HG03565 (cell line): ENCODE data around the gene NUMBL.

Source experiments
- ATAC-seq: cut with Tn5 transposase; IDR thresholded peaks from one replicate; pipeline ENCODE4 v1.9.1; 2021; ENCODE audit warnings: mild to moderate bottlenecking, moderate library complexity; ENCODE audit not compliant: unreplicated experiment

The NUMBL gene

GRCh38 chr19:40716482-40717324 is 26.3 kb upstream of the NUMBL start, which contains the start of the genes COQ8B and ITPKC:
Gene COQ8B (minus strand): TSS chr19:40716886. CDS start chr19:40714632, 2,254 bp downstream.
Gene ITPKC (plus strand): TSS chr19:40717112. CDS start chr19:40717136, 24 bp downstream.
- ATAC-seq: peak; percentile 67

- no peak for ATAC-seq
These were observed 25.6 kb upstream of the NUMBL start for GRCh38 chr19:40716031-40716481.

GRCh38 chr19:40714441-40715299 is 24.2 kb upstream of the NUMBL start:
- peak; percentile 48 for ATAC-seq

- no peak for ATAC-seq
These were observed 23.5 kb upstream of the NUMBL start for GRCh38 chr19:40713939-40714338.

GRCh38 chr19:40709817-40710216 is 19.4 kb upstream of the NUMBL start:
- no peak for ATAC-seq

GRCh38 chr19:40707615-40708014 is 17.2 kb upstream of the NUMBL start:
- ATAC-seq: no peak

GRCh38 chr19:40705950-40706619 is 15.6 kb upstream of the NUMBL start:
- ATAC-seq: no peak

- no peak for ATAC-seq
These were observed 14.9 kb upstream of the NUMBL start for GRCh38 chr19:40705362-40705651.

GRCh38 chr19:40704491-40705361 is 14.3 kb upstream of the NUMBL start:
- no peak for ATAC-seq

- no peak for ATAC-seq
These were observed 12.7 kb upstream of the NUMBL start for GRCh38 chr19:40703029-40703755.

- ATAC-seq: no peak
These were observed 12.0 kb upstream of the NUMBL start for GRCh38 chr19:40702337-40703012.

- no peak for ATAC-seq
These were observed 11.3 kb upstream of the NUMBL start for GRCh38 chr19:40701758-40702157.

GRCh38 chr19:40700083-40700482 is 9.6 kb upstream of the NUMBL start:
- no peak for ATAC-seq

- no peak for ATAC-seq
These were observed 6.6 kb upstream of the NUMBL start for GRCh38 chr19:40697007-40697406.

GRCh38 chr19:40695881-40696280 is 5.4 kb upstream of the NUMBL start:
- no peak for ATAC-seq

- ATAC-seq: no peak
These were observed 3.4 kb upstream of the NUMBL start for GRCh38 chr19:40693896-40694295.

GRCh38 chr19:40693150-40693788 is 2.8 kb upstream of the NUMBL start:
- ATAC-seq: no peak

- no peak for ATAC-seq
These were observed 1.7 kb upstream of the NUMBL start for GRCh38 chr19:40692212-40692551.
